PC-3 (cell line): ENCODE results near the gene YAP1.

Experiments used
- EZH2 ChIP-seq: fragments of 300-600 bp; sonication (generic); IDR thresholded peaks from one replicate; pipeline ENCODE4 v1.6.1; 2017; ENCODE audit warnings: antibody characterized with exemption, mild to moderate bottlenecking, low read length; ENCODE audit not compliant: unreplicated experiment
- TF ChIP-seq, protein P1 (sequence below): fragments of 300-600 bp; sonication (generic); conservative IDR thresholded peaks from 2 replicates; pipeline ENCODE4 v1.5.1; 2017; ENCODE audit warnings: antibody characterized with exemption, low read depth, mild to moderate bottlenecking, low read length

DNA sequence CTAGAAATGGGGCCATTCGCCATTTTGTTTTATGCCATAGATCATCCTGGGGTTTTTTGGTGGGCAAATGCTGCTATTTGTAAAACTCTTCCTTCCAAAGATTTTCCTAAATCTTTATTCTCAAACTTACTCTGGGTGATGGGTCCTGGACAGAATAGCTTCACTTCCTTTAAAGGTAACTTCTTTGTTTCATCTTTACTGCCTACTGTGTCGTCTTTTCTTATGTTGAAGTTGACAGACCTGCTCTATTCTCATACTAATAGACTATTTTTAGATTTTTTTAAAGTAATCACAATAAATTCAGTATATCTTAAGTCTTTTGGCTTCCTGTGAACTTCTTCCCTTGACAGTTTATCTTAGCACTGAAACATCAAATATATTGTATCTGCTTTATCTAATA, 98.6 kb downstream of the YAP1 start:
- TF ChIP-seq, protein P1, sequence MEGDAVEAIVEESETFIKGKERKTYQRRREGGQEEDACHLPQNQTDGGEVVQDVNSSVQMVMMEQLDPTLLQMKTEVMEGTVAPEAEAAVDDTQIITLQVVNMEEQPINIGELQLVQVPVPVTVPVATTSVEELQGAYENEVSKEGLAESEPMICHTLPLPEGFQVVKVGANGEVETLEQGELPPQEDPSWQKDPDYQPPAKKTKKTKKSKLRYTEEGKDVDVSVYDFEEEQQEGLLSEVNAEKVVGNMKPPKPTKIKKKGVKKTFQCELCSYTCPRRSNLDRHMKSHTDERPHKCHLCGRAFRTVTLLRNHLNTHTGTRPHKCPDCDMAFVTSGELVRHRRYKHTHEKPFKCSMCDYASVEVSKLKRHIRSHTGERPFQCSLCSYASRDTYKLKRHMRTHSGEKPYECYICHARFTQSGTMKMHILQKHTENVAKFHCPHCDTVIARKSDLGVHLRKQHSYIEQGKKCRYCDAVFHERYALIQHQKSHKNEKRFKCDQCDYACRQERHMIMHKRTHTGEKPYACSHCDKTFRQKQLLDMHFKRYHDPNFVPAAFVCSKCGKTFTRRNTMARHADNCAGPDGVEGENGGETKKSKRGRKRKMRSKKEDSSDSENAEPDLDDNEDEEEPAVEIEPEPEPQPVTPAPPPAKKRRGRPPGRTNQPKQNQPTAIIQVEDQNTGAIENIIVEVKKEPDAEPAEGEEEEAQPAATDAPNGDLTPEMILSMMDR = no peak
- TF ChIP-seq EZH2 = no peak
